ENCODE results near the gene VAV3. TPM values are rescaled to one million over a fixed set of nuclear protein-coding genes. Genes with fewer than 3 reads are reported as not detected.
A peak's percentile ranks its signal among the peaks of the same experiment; 100 is the strongest.

Gene VAV3
- total RNA-seq, 2 experiments from 2014 or later = 2.3 to 8.3 TPM

- Histone ChIP-seq H3K4me2 (ENCODE audit: low read length) (no peak overlapping the region), H3K36me3 (ENCODE audit: insufficient read depth, low read length) (no peaks in the 10 kb centered on the region; the same call in 1 of the 2 replicates), H3K4me1 (ENCODE audit: insufficient read depth, low read length, poor library complexity, severe bottlenecking) (peaks cover 40% of the 10 kb centered on the region), H3K9me2 (ENCODE audit: insufficient read depth, low read length) (no peaks in the 10 kb centered on the region), H3K27ac (ENCODE audit: low read depth, low read length, poor library complexity, severe bottlenecking) (no peak overlapping the region), H3K79me2 (ENCODE audit: insufficient read depth, low read depth, low read length) (no peaks in the 10 kb centered on the region), H3K4me3 (ENCODE audit: low read depth, low read length, poor library complexity, severe bottlenecking) (no peak overlapping the region), H2AFZ (ENCODE audit: low read length) (peak overlapping the region; percentile 6; the same call in 1 of the 2 replicates), H3K9me3 (ENCODE audit: low read length) (no peaks in the 10 kb centered on the region; the same call in 1 of the 2 replicates), H4K20me1 (ENCODE audit: insufficient read depth, low read length) (no peaks in the 10 kb centered on the region)
- BruUV-seq (replicated peaks) = no TSS peak
- no peak for DNase-seq (ENCODE audit: low spot score)
- intact Hi-C loops (cut with micrococcal nuclease; ENCODE audit: unreplicated experiment) = no loop called here
- POLR2A ChIA-PET = no interaction called here
- TF ChIP-seq EZH2phosphoT487 (IDR thresholded peaks at IDR 0.05; ENCODE audit: borderline replicate concordance, low read depth, low read length) = no peak
- CTCF ChIA-PET (ENCODE audit: unreplicated experiment) = no interaction called here
These were observed 158.1 kb downstream of the VAV3 start for GRCh38 chr1:107806902-107807301.

- Histone ChIP-seq H3K4me1 (ENCODE audit: insufficient read depth, low read length, poor library complexity, severe bottlenecking) (peaks cover 40% of the 10 kb centered on the region), H3K9me2 (ENCODE audit: insufficient read depth, low read length) (no peaks in the 10 kb centered on the region), H3K4me2 (ENCODE audit: low read length) (peak overlapping the region; percentile 67), H3K36me3 (ENCODE audit: insufficient read depth, low read length) (no peaks in the 10 kb centered on the region; the same call in 1 of the 2 replicates), H3K79me2 (ENCODE audit: insufficient read depth, low read depth, low read length) (no peaks in the 10 kb centered on the region), H3K27ac (ENCODE audit: low read depth, low read length, poor library complexity, severe bottlenecking) (peak overlapping the region; percentile 52), H3K9me3 (ENCODE audit: low read length) (peaks cover 17% of the 10 kb centered on the region; the same call in 1 of the 2 replicates), H3K4me3 (ENCODE audit: low read depth, low read length, poor library complexity, severe bottlenecking) (peak overlapping the region; percentile 46), H4K20me1 (ENCODE audit: insufficient read depth, low read length) (no peaks in the 10 kb centered on the region), H2AFZ (ENCODE audit: low read length) (peak overlapping the region; percentile 56; the same call in 1 of the 2 replicates)
- DNase-seq (ENCODE audit: low spot score) = no peak
- CTCF ChIA-PET (ENCODE audit: unreplicated experiment) = no interaction called here
- TF ChIP-seq EZH2phosphoT487 (IDR thresholded peaks at IDR 0.05; ENCODE audit: borderline replicate concordance, low read depth, low read length) = no peak
- no peak for TF ChIP-seq CTCF (conservative IDR thresholded peaks at IDR 0.05; ENCODE audit: low read length)
- POLR2A ChIA-PET = interaction anchor here (0.7 to 1.4 kb wide), 6 partner anchors 10 to 47 kb away, joined by 3 to 5 read pairs (median 3); no protein-coding TSS in a partner anchor
- intact Hi-C loops (cut with micrococcal nuclease; ENCODE audit: unreplicated experiment) = loop anchor here (5.0 kb wide), 3 partner anchors 38 to 273 kb away; no protein-coding TSS in a partner anchor
- no TSS peak for BruUV-seq (replicated peaks)
These were observed 160.2 kb downstream of the VAV3 start for GRCh38 chr1:107804741-107805140.

GRCh38 chr1:107804134-107804533 lies 160.8 kb downstream of the VAV3 start:
- ChIA-PET POLR2A (interaction anchor here (0.7 to 1.4 kb wide), 2 partner anchors 30 to 38 kb away, joined by 3 read pairs; no protein-coding TSS in a partner anchor), CTCF (ENCODE audit: unreplicated experiment) (no interaction called here)
- Histone ChIP-seq H4K20me1 (ENCODE audit: insufficient read depth, low read length) (no peaks in the 10 kb centered on the region), H3K36me3 (ENCODE audit: insufficient read depth, low read length) (no peaks in the 10 kb centered on the region; the same call in 1 of the 2 replicates), H3K4me1 (ENCODE audit: insufficient read depth, low read length, poor library complexity, severe bottlenecking) (peaks cover 41% of the 10 kb centered on the region), H3K4me2 (ENCODE audit: low read length) (peak overlapping the region; percentile 67), H3K4me3 (ENCODE audit: low read depth, low read length, poor library complexity, severe bottlenecking) (peak overlapping the region; percentile 46), H2AFZ (ENCODE audit: low read length) (peak overlapping the region; percentile 56; the same call in 1 of the 2 replicates), H3K27ac (ENCODE audit: low read depth, low read length, poor library complexity, severe bottlenecking) (peak overlapping the region; percentile 52), H3K9me2 (ENCODE audit: insufficient read depth, low read length) (no peaks in the 10 kb centered on the region), H3K9me3 (ENCODE audit: low read length) (peaks cover 17% of the 10 kb centered on the region; the same call in 1 of the 2 replicates), H3K79me2 (ENCODE audit: insufficient read depth, low read depth, low read length) (no peaks in the 10 kb centered on the region)
- no TSS peak for BruUV-seq (replicated peaks)
- DNase-seq (ENCODE audit: low spot score) = peak; percentile 64
- intact Hi-C loops (cut with micrococcal nuclease; ENCODE audit: unreplicated experiment) = loop anchor here (5.0 kb wide), 3 partner anchors 38 to 273 kb away; no protein-coding TSS in a partner anchor
- TF ChIP-seq EZH2phosphoT487 (IDR thresholded peaks at IDR 0.05; ENCODE audit: borderline replicate concordance, low read depth, low read length) = no peak
- no peak for TF ChIP-seq CTCF (conservative IDR thresholded peaks at IDR 0.05; ENCODE audit: low read length)

All from OCI-LY7 (cell line).